AG04450 (cell line): Measurements from ENCODE around the gene TOMM22. TPM values are rescaled to one million over a fixed set of nuclear protein-coding genes. Genes with fewer than 3 reads are reported as not detected.
A peak's percentile ranks its signal among the peaks of the same experiment; 100 is the strongest.

Source experiments
- CTCF ChIA-PET: fragments of 300-600, 350-600 bp; formaldehyde crosslinking; extraction: SDS; loops from one replicate; lab custom pipeline; 2022; ENCODE audit warnings: antibody characterized with exemption, inconsistent platforms; lab: Charles Lee
- POLR2A ChIA-PET: fragments of 350-600 bp; formaldehyde crosslinking; extraction: SDS; loops from one replicate; lab custom pipeline; 2021; ENCODE audit warnings: antibody characterized with exemption, inconsistent platforms; lab: Yijun Ruan, JAX
- DNase-seq: peaks from one replicate; pipeline ENCODE4 v3.0.0-alpha.2; 2011; ENCODE audit warnings: low read depth, low spot score
- H3K27ac ChIP-seq: one replicate; pipeline ENCODE4 v1.5.1; 2012; ENCODE audit warnings: low read depth, low read length, control low read depth
- H3K27me3 ChIP-seq: one replicate; pipeline ENCODE4 v1.6.0; 2012; ENCODE audit warnings: low read length; ENCODE audit not compliant: control insufficient read depth, insufficient read depth
- H3K4me3 ChIP-seq: 2 replicates; pipeline ENCODE4 v1.5.1; 2011; ENCODE audit warnings: mild to moderate bottlenecking, low read depth, low read length, control low read depth
- H3K9me3 ChIP-seq: 2 replicates; pipeline ENCODE4 v1.5.1; 2012; ENCODE audit warnings: low read length; ENCODE audit not compliant: control insufficient read depth, insufficient read depth
- CTCF ChIP-seq: IDR thresholded peaks from 2 replicates; pipeline ENCODE4 v1.5.1; 2011; ENCODE audit warnings: low read depth, low read length, control low read depth, inconsistent platforms
- polyA plus RNA-seq: library from polyadenylated mRNA; depleted of rRNA; stranded (reverse); fragments of >200 nt; gene quantifications from 2 replicates; pipeline ENCODE4 v1.2.3, GENCODE V29; 2011; rRNA removed

Gene TOMM22
- polyA plus RNA-seq, 1 experiment: 68.9 TPM

DNA sequence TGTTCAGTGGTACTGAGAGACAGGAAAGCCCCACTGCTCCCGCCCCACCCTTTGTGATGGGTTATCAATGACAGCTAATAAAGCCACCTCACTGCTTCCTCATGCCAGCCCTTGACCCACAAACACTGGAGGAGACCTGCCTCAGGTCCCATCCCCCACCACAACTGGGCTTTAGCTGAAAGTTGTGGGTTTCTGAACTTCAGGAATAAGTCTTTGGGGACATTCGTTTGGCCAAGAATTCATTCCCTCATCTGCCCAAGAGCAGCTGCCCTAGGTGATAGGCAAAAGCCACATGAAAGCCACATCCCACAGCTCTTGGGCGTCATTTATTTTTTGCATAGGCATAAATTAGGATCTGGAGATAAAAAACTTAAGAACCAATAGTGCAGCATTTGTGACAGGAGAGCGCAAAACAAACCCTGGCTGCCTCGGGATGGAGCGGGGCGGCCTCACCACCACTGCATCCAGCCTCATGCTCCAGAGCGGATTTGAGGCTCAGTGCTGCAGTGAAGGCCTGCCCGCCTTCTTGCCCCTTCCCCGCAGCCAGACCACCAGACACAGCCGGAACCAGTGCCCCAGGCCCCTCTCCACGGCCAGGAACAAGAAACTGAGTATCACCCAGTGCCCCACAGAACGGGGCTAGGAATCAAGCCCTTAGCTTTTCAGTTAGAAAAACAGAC lies 52.8 kb downstream of the TOMM22 start:
- TF ChIP-seq CTCF: no peak
- no peak overlapping the region for H3K4me3 ChIP-seq
- peak overlapping the region; percentile 74 for H3K27ac ChIP-seq
- DNase-seq: no peak
- ChIA-PET POLR2A (interaction anchor here (0.9 kb wide), 1 partner anchor 16 kb away, joined by 3 read pairs; no protein-coding TSS in a partner anchor), CTCF (interaction anchor here (2.9 kb wide), 1 partner anchor 10 kb away, joined by 19 read pairs; no protein-coding TSS in a partner anchor)
- H3K27me3 ChIP-seq: no peaks in the 10 kb centered on the region
- no peaks in the 10 kb centered on the region; the same call in 1 of the 2 replicates for H3K9me3 ChIP-seq

Other genes starting within 250 kb of the TOMM22 start
- not detected in 2 replicates for gene KCNJ4, start 226.8 kb upstream of the TOMM22 start, polyA plus RNA-seq
- 223 and 278 TPM in 2 replicates for gene KDELR3, start 213.9 kb upstream of the TOMM22 start, polyA plus RNA-seq
- 348 and 426 TPM in 2 replicates for gene DDX17, start 175.6 kb upstream of the TOMM22 start, polyA plus RNA-seq
- gene DMC1, start 111.8 kb upstream of the TOMM22 start, polyA plus RNA-seq: 0.29 and 0.89 TPM in 2 replicates
- 1.0 and 1.4 TPM in 2 replicates for gene FAM227A, start 25.6 kb upstream of the TOMM22 start, polyA plus RNA-seq
- gene CBY1, start 25.3 kb upstream of the TOMM22 start, polyA plus RNA-seq: 39.7 and 43.0 TPM in 2 replicates
- gene JOSD1, start 19.0 kb downstream of the TOMM22 start, polyA plus RNA-seq: 29.6 and 31.8 TPM in 2 replicates
- gene GTPBP1, start 24.0 kb downstream of the TOMM22 start, polyA plus RNA-seq: 26.7 and 29.3 TPM in 2 replicates
- gene SUN2, start 74.0 kb downstream of the TOMM22 start, polyA plus RNA-seq: 24.5 and 33.2 TPM in 2 replicates
- gene DNAL4, start 112.2 kb downstream of the TOMM22 start, polyA plus RNA-seq: 12.6 and 15.5 TPM in 2 replicates
- gene NPTXR, start 162.1 kb downstream of the TOMM22 start, polyA plus RNA-seq: 1.7 and 2.3 TPM in 2 replicates
- gene CBX6, start 190.3 kb downstream of the TOMM22 start, polyA plus RNA-seq: 14.7 and 19.8 TPM in 2 replicates